ENCODE data around the gene OVAAL.

Gene OVAAL

DNA sequence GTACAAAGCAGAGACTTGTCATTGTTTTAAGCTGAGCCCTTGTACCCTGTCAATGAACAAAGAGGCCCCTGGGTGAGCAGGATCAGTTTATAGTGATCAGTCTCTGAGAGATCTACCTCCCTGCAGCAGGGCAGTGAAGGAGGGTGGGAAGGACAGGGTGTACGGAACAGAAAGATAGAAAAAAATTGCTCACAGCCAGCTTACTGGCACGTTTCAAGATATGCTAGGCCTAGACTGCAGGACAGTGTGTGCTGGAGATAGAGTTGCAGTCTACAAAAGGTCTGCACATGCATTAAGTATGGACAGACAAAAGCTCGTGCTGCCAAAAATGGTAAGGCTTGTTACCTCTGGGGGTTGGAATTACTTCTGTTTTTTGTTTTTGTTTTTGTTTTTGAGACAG, 34.6 kb downstream of the OVAAL start:
- no peaks in the 10 kb centered on the region for H3K36me3 ChIP-seq (ENCODE audit: control insufficient read depth, insufficient read depth, low read length)
- H3K27ac ChIP-seq (ENCODE audit: low read depth, low read length) = no peak overlapping the region
- H3K4me3 ChIP-seq (ENCODE audit: low read depth, low read length) = no peak overlapping the region
- H3K27me3 ChIP-seq (ENCODE audit: control insufficient read depth, insufficient read depth, low read length) = no peaks in the 10 kb centered on the region
- H3K9me3 ChIP-seq (ENCODE audit: control insufficient read depth, insufficient read depth, low read depth, low read length) = no peaks in the 10 kb centered on the region
- H3K4me1 ChIP-seq (ENCODE audit: control insufficient read depth, insufficient read depth, low read length) = no peaks in the 10 kb centered on the region
- no peak overlapping the region for H3K9ac ChIP-seq (ENCODE audit: low read length)

DNA sequence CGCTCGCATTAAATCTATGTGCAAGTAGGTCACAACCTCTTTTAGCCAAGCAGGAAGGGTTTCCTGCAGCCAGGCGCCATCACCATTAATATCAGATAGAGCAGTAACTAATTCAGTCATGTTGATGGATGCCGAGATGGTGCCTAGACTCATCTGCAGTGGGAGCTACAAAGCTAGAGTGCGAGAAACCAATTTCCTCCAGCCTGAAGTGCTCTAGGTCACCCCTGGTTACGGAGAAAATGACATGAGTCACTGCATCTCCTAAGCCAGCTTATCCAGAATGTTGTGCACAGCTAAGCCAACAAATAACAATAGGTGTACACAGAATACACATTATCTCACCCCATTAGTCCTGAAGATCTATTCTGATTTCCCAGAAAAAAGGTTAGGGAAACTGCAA, 36.0 kb downstream of the OVAAL start:
- Histone ChIP-seq H3K9me3 (ENCODE audit: control insufficient read depth, insufficient read depth, low read depth, low read length) (no peaks in the 10 kb centered on the region), H3K36me3 (ENCODE audit: control insufficient read depth, insufficient read depth, low read length) (no peaks in the 10 kb centered on the region)

DNA sequence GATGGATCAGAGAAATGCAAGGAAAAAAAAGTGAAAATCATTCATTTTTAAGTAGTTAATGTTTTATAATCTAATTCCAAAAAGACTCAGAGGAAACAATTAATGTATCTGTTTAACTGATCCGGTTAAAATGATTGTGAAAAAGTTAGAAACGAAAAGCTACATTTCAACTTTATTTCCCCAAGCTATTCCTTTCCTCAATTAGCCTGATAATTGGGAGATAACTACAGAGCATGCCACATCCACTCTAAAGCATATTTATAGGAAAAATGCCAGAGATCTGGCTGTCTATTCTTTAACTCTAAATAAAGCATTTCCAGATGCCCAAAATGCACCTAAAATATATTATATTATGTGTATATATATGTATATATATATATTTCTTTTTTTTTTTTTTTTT, 37.2 kb downstream of the OVAAL start:
- no peak overlapping the region for H3K27ac ChIP-seq (ENCODE audit: low read depth, low read length)
- H3K36me3 ChIP-seq (ENCODE audit: control insufficient read depth, insufficient read depth, low read length) = no peaks in the 10 kb centered on the region
- H3K27me3 ChIP-seq (ENCODE audit: control insufficient read depth, insufficient read depth, low read length) = no peaks in the 10 kb centered on the region; the same call in 1 of the 2 replicates
- H3K9ac ChIP-seq (ENCODE audit: low read length) = no peak overlapping the region
- H3K9me3 ChIP-seq (ENCODE audit: control insufficient read depth, insufficient read depth, low read depth, low read length) = no peaks in the 10 kb centered on the region
- H3K4me3 ChIP-seq (ENCODE audit: low read depth, low read length) = no peak overlapping the region
- no peaks in the 10 kb centered on the region for H3K4me1 ChIP-seq (ENCODE audit: control insufficient read depth, insufficient read depth, low read length)

More for the DNA sequence above, 36.0 kb downstream of the OVAAL start:
- Histone ChIP-seq H3K27me3 (ENCODE audit: control insufficient read depth, insufficient read depth, low read length) (no peaks in the 10 kb centered on the region), H3K4me3 (ENCODE audit: low read depth, low read length) (no peak overlapping the region), H3K27ac (ENCODE audit: low read depth, low read length) (no peak overlapping the region), H3K4me1 (ENCODE audit: control insufficient read depth, insufficient read depth, low read length) (no peaks in the 10 kb centered on the region), H3K9ac (ENCODE audit: low read length) (no peak overlapping the region)

DNA sequence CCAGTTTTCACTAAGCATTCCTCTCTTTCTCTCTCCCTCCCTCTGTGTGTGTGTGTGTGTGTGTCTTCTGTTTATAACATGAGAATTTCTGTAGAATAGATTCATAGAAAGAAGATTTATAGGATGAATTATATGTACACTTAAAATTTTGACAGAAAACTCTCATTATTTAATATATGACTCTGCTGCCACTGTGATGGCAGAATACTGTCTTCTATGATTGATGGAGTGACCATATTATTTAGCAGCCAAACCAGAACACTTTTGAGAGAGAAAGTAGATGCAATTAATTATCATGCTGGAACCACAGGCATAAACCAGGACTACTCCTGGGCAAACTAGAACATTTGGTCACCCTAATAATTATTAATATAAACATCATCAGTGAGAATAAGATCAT, 38.8 kb downstream of the OVAAL start:
- H3K4me3 ChIP-seq (ENCODE audit: low read depth, low read length) = no peak overlapping the region
- no peaks in the 10 kb centered on the region for H3K4me1 ChIP-seq (ENCODE audit: control insufficient read depth, insufficient read depth, low read length)
- no peaks in the 10 kb centered on the region for H3K36me3 ChIP-seq (ENCODE audit: control insufficient read depth, insufficient read depth, low read length)
- no peaks in the 10 kb centered on the region for H3K9me3 ChIP-seq (ENCODE audit: control insufficient read depth, insufficient read depth, low read depth, low read length)
- no peak overlapping the region for H3K27ac ChIP-seq (ENCODE audit: low read depth, low read length)
- no peak overlapping the region for H3K9ac ChIP-seq (ENCODE audit: low read length)
- no peaks in the 10 kb centered on the region; the same call in 1 of the 2 replicates for H3K27me3 ChIP-seq (ENCODE audit: control insufficient read depth, insufficient read depth, low read length)

DNA sequence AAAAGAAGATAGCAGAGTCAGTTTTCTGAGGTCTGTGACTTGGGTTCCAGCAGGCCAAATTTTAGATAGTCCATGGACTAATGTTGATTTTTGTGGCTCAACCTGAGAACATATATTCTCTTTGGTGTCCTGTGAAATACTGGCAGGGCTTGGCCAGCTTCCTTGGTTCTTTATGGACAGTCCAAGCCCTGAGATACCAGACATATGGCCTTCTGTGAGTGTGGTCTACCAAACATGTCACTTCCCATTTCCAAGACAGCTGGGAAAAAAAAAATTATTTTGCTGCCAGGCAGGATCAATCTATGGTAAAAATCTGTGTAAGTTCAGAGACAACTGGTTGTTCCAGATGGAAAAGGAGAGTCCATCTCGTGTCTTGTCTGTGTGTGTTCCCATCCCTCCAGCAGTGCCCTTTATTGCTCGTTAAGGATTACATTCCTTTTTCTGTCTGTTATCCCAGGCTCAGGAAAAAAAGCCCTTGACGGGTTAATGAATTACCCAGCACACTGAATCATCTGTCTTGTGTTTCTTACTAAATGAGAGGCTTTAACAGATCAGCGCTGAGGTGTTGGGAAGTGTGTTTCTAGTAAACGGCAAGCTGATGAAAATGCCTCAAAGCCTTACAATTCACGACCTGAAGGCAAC, 39.7 kb downstream of the OVAAL start:
- Histone ChIP-seq H3K9me3 (ENCODE audit: control insufficient read depth, insufficient read depth, low read depth, low read length) (no peaks in the 10 kb centered on the region), H3K27me3 (ENCODE audit: control insufficient read depth, insufficient read depth, low read length) (no peaks in the 10 kb centered on the region; the same call in 1 of the 2 replicates), H3K9ac (ENCODE audit: low read length) (no peak overlapping the region), H3K4me1 (ENCODE audit: control insufficient read depth, insufficient read depth, low read length) (no peaks in the 10 kb centered on the region), H3K36me3 (ENCODE audit: control insufficient read depth, insufficient read depth, low read length) (no peaks in the 10 kb centered on the region), H3K4me3 (ENCODE audit: low read depth, low read length) (no peak overlapping the region), H3K27ac (ENCODE audit: low read depth, low read length) (no peak overlapping the region)

DNA sequence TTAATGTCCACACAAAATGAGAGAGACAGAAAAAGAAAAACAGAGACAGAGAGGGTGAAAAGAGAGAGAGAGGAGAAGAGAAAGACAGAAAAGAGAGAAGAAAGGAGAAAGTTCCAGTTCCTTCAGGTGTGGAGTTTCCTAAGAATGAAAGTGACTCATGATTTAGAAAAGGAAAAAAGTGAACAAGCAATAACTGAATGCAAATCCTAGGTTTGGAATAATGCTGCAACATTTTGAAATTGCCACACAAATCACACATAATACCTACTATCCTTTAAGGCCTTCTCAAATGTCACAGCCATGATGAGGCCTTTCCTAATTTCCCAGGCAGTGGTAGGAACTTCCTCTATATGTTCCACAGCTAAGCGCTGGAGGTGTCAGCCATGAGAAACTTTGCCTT, 41.6 kb downstream of the OVAAL start:
- no peaks in the 10 kb centered on the region for H3K4me1 ChIP-seq (ENCODE audit: control insufficient read depth, insufficient read depth, low read length)

DNA sequence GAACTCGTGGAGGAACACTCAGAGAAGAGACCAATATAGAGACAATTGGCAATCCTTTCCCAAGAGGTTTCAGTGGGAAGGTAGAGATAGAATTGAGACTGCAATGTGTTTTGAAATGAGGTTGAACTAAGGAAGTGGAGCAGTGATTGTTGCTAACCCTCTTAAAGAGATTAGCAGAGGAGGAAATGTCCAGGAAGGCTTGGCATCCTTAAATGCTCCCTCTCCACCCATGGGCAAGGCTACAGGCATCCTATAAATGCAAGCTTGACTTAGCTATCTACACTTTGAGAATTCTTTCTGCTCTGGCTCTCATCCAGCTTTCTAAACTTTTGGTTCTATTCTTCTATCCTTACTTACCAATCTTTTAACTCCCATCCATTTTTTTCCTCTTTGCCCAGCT, 42.7 kb downstream of the OVAAL start:
- Histone ChIP-seq H3K9ac (ENCODE audit: low read length) (no peak overlapping the region), H3K4me3 (ENCODE audit: low read depth, low read length) (no peak overlapping the region), H3K4me1 (ENCODE audit: control insufficient read depth, insufficient read depth, low read length) (no peaks in the 10 kb centered on the region; the same call in 1 of the 2 replicates), H3K36me3 (ENCODE audit: control insufficient read depth, insufficient read depth, low read length) (no peaks in the 10 kb centered on the region), H3K27ac (ENCODE audit: low read depth, low read length) (no peak overlapping the region), H3K9me3 (ENCODE audit: control insufficient read depth, insufficient read depth, low read depth, low read length) (no peaks in the 10 kb centered on the region), H3K27me3 (ENCODE audit: control insufficient read depth, insufficient read depth, low read length) (no peaks in the 10 kb centered on the region; the same call in 1 of the 2 replicates)

More for the DNA sequence above, 41.6 kb downstream of the OVAAL start:
- Histone ChIP-seq H3K9me3 (ENCODE audit: control insufficient read depth, insufficient read depth, low read depth, low read length) (no peaks in the 10 kb centered on the region), H3K4me3 (ENCODE audit: low read depth, low read length) (no peak overlapping the region), H3K9ac (ENCODE audit: low read length) (no peak overlapping the region), H3K36me3 (ENCODE audit: control insufficient read depth, insufficient read depth, low read length) (no peaks in the 10 kb centered on the region), H3K27ac (ENCODE audit: low read depth, low read length) (no peak overlapping the region), H3K27me3 (ENCODE audit: control insufficient read depth, insufficient read depth, low read length) (no peaks in the 10 kb centered on the region; the same call in 1 of the 2 replicates)

DNA sequence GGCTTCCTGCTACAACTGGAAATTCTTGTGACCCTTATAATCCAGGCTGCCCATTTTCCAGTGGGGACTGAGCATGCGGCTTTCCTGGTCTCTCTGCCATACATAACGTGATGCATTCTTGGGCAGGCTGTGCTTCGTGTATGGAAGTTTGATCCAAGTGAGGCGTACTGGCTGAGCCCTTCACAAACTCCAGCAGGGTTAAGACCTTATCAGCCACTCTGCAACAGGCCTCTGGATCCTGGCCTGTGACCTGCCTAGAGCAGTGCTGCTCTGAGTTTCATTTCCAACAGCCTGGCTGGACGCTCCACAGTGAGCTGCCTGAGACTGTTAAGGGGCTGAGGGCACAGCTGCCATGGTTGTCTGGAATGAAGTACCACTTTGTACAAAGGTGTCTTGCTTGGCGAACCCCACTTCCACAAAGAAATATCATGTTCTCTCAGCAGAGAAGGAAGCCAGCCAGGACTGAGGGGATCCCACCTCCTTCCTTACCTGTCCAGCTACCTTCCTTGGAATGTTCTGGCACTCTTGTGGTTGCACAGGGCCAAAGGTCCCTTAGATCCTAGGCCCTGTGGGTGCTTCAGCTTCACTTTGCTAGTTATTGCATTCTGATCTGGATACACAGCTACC, 44.6 kb downstream of the OVAAL start:
- Histone ChIP-seq H3K4me3 (ENCODE audit: low read depth, low read length) (no peak overlapping the region), H3K9ac (ENCODE audit: low read length) (no peak overlapping the region), H3K9me3 (ENCODE audit: control insufficient read depth, insufficient read depth, low read depth, low read length) (no peaks in the 10 kb centered on the region), H3K27ac (ENCODE audit: low read depth, low read length) (no peak overlapping the region), H3K36me3 (ENCODE audit: control insufficient read depth, insufficient read depth, low read length) (no peaks in the 10 kb centered on the region), H3K4me1 (ENCODE audit: control insufficient read depth, insufficient read depth, low read length) (no peaks in the 10 kb centered on the region; the same call in 1 of the 2 replicates), H3K27me3 (ENCODE audit: control insufficient read depth, insufficient read depth, low read length) (no peaks in the 10 kb centered on the region; the same call in 1 of the 2 replicates)

DNA sequence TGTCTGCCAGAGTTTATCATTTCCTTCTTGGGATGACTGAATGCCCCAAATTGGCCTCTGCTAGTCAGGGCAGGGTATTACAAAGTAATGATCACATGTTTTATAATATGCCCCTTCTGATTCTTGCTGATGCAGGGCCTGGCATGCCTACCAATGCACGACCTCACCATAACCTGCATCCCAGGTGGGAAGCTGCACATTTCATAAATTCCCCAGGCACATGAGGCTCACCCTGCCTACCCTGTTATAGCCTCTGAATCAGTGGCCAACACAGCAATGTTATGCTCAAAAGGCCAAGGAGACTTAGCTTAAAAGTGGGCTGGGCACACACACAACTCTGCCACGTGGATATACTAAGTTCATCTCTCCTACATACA, 45.1 kb downstream of the OVAAL start:
- no peak overlapping the region for H3K27ac ChIP-seq (ENCODE audit: low read depth, low read length)
- no peaks in the 10 kb centered on the region for H3K36me3 ChIP-seq (ENCODE audit: control insufficient read depth, insufficient read depth, low read length)
- H3K27me3 ChIP-seq (ENCODE audit: control insufficient read depth, insufficient read depth, low read length) = no peaks in the 10 kb centered on the region; the same call in 1 of the 2 replicates
- H3K9ac ChIP-seq (ENCODE audit: low read length) = no peak overlapping the region
- no peaks in the 10 kb centered on the region; the same call in 1 of the 2 replicates for H3K4me1 ChIP-seq (ENCODE audit: control insufficient read depth, insufficient read depth, low read length)
- H3K4me3 ChIP-seq (ENCODE audit: low read depth, low read length) = no peak overlapping the region
- H3K9me3 ChIP-seq (ENCODE audit: control insufficient read depth, insufficient read depth, low read depth, low read length) = no peaks in the 10 kb centered on the region

DNA sequence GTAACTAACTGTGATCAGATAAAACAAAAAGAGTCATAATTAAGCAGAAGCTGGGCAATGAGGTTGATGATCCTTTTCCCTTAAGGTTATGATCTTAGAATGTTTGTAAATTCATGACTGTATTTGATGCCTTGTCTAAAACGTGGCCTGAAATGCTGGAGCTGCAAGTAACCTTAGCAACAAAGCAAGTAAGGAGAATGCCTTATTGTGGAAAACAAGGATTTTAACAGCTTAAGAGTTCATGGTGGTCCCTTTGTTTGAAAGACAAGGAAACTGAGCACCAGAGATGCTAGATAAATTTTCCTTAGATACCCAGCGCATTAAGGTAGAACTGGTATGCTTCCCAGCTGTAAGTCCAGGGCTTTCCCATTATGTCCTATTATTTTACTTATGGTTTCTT, 47.4 kb downstream of the OVAAL start:
- Histone ChIP-seq H3K36me3 (ENCODE audit: control insufficient read depth, insufficient read depth, low read length) (no peaks in the 10 kb centered on the region), H3K27ac (ENCODE audit: low read depth, low read length) (no peak overlapping the region), H3K27me3 (ENCODE audit: control insufficient read depth, insufficient read depth, low read length) (no peaks in the 10 kb centered on the region), H3K9me3 (ENCODE audit: control insufficient read depth, insufficient read depth, low read depth, low read length) (no peaks in the 10 kb centered on the region), H3K4me1 (ENCODE audit: control insufficient read depth, insufficient read depth, low read length) (peaks cover 12% of the 10 kb centered on the region), H3K4me3 (ENCODE audit: low read depth, low read length) (no peak overlapping the region), H3K9ac (ENCODE audit: low read length) (no peak overlapping the region)

DNA sequence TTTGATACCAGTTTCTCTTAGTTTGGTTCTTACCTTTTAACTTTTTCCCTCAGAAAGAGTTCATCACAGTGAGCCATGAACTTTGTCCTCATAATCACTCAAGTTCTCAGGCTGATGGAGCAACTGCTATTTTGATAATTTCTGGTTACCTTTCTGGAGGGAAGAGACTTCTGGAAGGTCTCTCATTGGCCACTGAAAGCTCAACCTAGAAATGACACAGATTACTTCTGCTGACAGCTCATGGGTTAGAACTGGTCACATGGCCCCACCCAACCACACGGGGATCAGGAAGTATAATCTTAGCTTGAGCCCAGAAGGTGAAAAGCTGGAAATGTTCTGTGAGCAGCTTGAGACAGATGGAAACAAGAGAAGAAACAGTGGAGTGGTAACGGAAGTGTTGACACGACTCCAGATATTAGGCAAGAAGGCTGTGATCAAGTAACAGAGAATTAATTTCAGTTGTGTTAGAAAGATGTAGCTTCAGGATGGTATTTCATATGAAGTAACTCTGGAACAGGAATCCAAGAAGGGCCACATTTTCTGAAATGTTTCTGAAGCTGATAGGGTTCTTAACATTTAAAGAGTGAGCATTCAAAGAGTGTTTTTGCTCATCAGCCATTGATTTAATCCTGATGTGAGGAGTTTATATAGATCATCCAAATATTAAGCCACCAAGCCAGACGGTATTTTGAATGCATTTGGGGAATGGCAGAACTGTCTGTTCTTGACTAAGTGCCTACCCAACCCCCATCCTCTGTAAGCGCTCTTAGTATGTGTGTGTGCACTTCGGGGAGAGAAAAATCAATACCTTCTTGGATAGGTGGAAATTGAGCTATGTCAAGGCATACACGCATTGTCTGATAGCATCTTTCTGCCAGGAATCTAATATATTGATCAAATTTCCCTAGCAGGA, 51.1 kb downstream of the OVAAL start:
- no peak overlapping the region for H3K4me3 ChIP-seq (ENCODE audit: low read depth, low read length)
- H3K27me3 ChIP-seq (ENCODE audit: control insufficient read depth, insufficient read depth, low read length) = no peaks in the 10 kb centered on the region
- no peaks in the 10 kb centered on the region for H3K36me3 ChIP-seq (ENCODE audit: control insufficient read depth, insufficient read depth, low read length)
- no peaks in the 10 kb centered on the region for H3K9me3 ChIP-seq (ENCODE audit: control insufficient read depth, insufficient read depth, low read depth, low read length)
- no peak overlapping the region for H3K9ac ChIP-seq (ENCODE audit: low read length)
- peaks cover 12% of the 10 kb centered on the region for H3K4me1 ChIP-seq (ENCODE audit: control insufficient read depth, insufficient read depth, low read length)
- H3K27ac ChIP-seq (ENCODE audit: low read depth, low read length) = no peak overlapping the region

All from HUES6 (cell line).